Epithelial cell of proximal tubule (primary cell): ENCODE results near the gene P2RY2. TPM values are rescaled to one million over a fixed set of nuclear protein-coding genes. Genes with fewer than 3 reads are reported as not detected.
"Not testable (repeated sequence)": the region's sequence is repeated elsewhere in the genome, so short reads cannot be mapped to it uniquely, and the experiment has no call there.

Source experiments
- DNase-seq: peaks from one replicate; pipeline ENCODE4 v3.0.0-alpha.2; 2011; ENCODE audit warnings: low read depth
- H3K4me3 ChIP-seq: 2 replicates; pipeline ENCODE4 v1.5.1; 2011; ENCODE audit warnings: low read depth, mild to moderate bottlenecking, low read length
- CTCF ChIP-seq: conservative IDR thresholded peaks from 2 replicates; pipeline ENCODE4 v1.5.1; 2012; ENCODE audit warnings: low read depth, mild to moderate bottlenecking, low read length
- total RNA-seq: library from RNA; depleted of rRNA; stranded (reverse); fragments of >200 nt; gene quantifications from 2 replicates; pipeline ENCODE4 v1.2.3, GENCODE V29; 2015

The P2RY2 gene
- total RNA-seq, 1 donor from 2014 or later: 1.1 TPM

- H3K4me3 ChIP-seq: no peak overlapping the region
- DNase-seq: no peak
- no peak for TF ChIP-seq CTCF
Observed at GRCh38 chr11:73226297-73227006, 8.4 kb downstream of the P2RY2 start.

GRCh38 chr11:73227571-73228211 lies 9.6 kb downstream of the P2RY2 start:
- DNase-seq: no peak
- H3K4me3 ChIP-seq: no peak overlapping the region
- no peak for TF ChIP-seq CTCF

GRCh38 chr11:73228268-73229134 lies 10.4 kb downstream of the P2RY2 start:
- H3K4me3 ChIP-seq: no peak overlapping the region
- TF ChIP-seq CTCF: no peak

GRCh38 chr11:73229321-73229895 lies 11.3 kb downstream of the P2RY2 start:
- no peak overlapping the region for H3K4me3 ChIP-seq
- no peak for DNase-seq
- TF ChIP-seq CTCF: no peak

More at GRCh38 chr11:73228268-73229134, 10.4 kb downstream of the P2RY2 start:
- no peak for DNase-seq

- TF ChIP-seq CTCF: no peak
- no peak for DNase-seq
- no peak overlapping the region for H3K4me3 ChIP-seq
Observed at GRCh38 chr11:73229896-73230875, 12.1 kb downstream of the P2RY2 start.

- H3K4me3 ChIP-seq: no peak overlapping the region
- DNase-seq: no peak
- no peak for TF ChIP-seq CTCF
Observed at GRCh38 chr11:73230931-73231330, 12.8 kb downstream of the P2RY2 start.

- DNase-seq, H3K4me3 ChIP-seq: not testable (repeated sequence)
Observed at GRCh38 chr11:73232487-73232886, 14.4 kb downstream of the P2RY2 start.
